OCI-LY1 (cell line): Measurements from ENCODE around the gene GPAM.

Source experiments
- EZH2 ChIP-seq: fragments of 200-600 bp; sonication (generic), shearing (Covaris generic); IDR thresholded peaks from 2 replicates; pipeline ENCODE4 v1.8.0; 2017; ENCODE audit warnings: borderline replicate concordance, mixed run types, mild to moderate bottlenecking, antibody characterized with exemption, low read length, moderate library complexity, mixed read lengths
- TF ChIP-seq, protein P1 (sequence below): fragments of 200-600 bp; sonication (generic), shearing (Covaris generic); IDR thresholded peaks from 2 replicates; pipeline ENCODE4 v1.5.1; 2017; ENCODE audit warnings: mild to moderate bottlenecking, antibody characterized with exemption, low read length, moderate library complexity, mixed read lengths

DNA sequence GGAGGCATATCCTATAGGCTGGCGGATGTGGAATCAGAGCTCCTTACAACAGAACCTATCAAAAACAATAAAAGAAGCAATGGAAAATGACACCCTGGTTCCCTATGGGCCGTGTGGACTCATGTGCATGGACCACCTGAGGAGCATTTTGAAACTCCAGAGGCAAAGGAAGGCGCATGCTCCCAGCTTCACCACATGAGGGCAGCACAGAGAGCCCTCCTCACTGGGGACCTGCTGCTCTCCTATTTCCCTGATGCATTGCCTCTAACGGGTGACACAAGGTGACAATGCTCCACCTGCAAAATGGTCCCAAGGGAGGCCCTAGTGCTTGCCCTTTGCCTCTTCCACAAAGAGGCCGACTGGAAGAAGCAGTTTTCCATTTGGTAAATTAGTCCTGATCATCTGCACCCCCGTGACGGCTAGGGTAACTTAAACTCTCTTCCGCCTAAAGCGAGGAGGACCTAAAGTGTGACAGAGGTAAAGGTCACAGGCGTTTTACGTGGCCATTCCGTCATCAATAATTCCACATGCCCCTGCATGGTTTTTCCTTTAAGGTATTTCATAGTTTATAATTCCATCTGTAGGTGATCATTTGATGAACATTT, 67.7 kb downstream of the GPAM start:
- TF ChIP-seq, protein P1, sequence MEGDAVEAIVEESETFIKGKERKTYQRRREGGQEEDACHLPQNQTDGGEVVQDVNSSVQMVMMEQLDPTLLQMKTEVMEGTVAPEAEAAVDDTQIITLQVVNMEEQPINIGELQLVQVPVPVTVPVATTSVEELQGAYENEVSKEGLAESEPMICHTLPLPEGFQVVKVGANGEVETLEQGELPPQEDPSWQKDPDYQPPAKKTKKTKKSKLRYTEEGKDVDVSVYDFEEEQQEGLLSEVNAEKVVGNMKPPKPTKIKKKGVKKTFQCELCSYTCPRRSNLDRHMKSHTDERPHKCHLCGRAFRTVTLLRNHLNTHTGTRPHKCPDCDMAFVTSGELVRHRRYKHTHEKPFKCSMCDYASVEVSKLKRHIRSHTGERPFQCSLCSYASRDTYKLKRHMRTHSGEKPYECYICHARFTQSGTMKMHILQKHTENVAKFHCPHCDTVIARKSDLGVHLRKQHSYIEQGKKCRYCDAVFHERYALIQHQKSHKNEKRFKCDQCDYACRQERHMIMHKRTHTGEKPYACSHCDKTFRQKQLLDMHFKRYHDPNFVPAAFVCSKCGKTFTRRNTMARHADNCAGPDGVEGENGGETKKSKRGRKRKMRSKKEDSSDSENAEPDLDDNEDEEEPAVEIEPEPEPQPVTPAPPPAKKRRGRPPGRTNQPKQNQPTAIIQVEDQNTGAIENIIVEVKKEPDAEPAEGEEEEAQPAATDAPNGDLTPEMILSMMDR, result peak; percentile 80
- TF ChIP-seq EZH2, result no peak
